ENCODE data around the gene SLC17A1. TPM values are rescaled to one million over a fixed set of nuclear protein-coding genes. Genes with fewer than 3 reads are reported as not detected.

The SLC17A1 gene
- total RNA-seq, 1 experiment from 2014 or later = not detected

DNA sequence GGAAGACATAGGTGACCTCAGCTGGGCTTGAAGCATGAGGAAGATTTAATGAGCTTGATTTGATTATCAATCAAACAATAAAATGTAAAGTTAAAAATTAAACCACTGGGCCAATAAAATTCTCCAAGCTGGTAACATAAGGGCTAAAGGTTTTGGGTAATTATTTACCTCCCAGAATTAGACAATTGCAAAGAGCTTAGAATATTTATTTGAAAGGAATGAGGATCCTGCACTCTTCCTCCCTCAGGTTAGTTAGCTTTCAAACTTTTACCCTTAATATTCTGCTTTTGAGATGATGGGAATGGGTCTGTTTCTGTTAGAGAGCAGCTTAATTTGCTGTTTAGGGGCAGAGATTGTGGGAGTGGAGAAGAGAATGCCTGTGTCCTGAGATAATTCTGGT lies 77.3 kb downstream of the SLC17A1 start, which contains the start of gene SLC17A4:
TSS of gene SLC17A4 (plus strand) at position 208 of the 400 bp plus-strand sequence. CDS start 7,221 bp downstream, outside the sequence.
- H3K9me3 ChIP-seq (ENCODE audit: control insufficient read depth, insufficient read depth, low read depth, low read length) = no peaks in the 10 kb centered on the region
- intact Hi-C loops (cut with micrococcal nuclease; ENCODE audit: unreplicated experiment) = no loop called here
- POLR2A ChIA-PET = no interaction called here
- BruUV-seq (replicated peaks) = no TSS peak
- H3K4me3 ChIP-seq (ENCODE audit: low read depth in 2 of 2, low read length in 2 of 2) = no peak within 1 kb of the TSS
- H3K4me1 ChIP-seq (ENCODE audit: control insufficient read depth, insufficient read depth, low read length) = no peaks in the 10 kb centered on the region
- H3K27ac ChIP-seq (ENCODE audit: low read length) = no peak within 1 kb of the TSS
- DNase-seq (ENCODE audit: low read depth, low spot score) = no peak
- no peaks in the 10 kb centered on the region for H3K36me3 ChIP-seq (ENCODE audit: control insufficient read depth, insufficient read depth, low read length)
- CTCF ChIA-PET = no interaction called here
- TF ChIP-seq, protein P1, sequence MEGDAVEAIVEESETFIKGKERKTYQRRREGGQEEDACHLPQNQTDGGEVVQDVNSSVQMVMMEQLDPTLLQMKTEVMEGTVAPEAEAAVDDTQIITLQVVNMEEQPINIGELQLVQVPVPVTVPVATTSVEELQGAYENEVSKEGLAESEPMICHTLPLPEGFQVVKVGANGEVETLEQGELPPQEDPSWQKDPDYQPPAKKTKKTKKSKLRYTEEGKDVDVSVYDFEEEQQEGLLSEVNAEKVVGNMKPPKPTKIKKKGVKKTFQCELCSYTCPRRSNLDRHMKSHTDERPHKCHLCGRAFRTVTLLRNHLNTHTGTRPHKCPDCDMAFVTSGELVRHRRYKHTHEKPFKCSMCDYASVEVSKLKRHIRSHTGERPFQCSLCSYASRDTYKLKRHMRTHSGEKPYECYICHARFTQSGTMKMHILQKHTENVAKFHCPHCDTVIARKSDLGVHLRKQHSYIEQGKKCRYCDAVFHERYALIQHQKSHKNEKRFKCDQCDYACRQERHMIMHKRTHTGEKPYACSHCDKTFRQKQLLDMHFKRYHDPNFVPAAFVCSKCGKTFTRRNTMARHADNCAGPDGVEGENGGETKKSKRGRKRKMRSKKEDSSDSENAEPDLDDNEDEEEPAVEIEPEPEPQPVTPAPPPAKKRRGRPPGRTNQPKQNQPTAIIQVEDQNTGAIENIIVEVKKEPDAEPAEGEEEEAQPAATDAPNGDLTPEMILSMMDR (IDR thresholded peaks at IDR 0.05) = no peak
- in situ Hi-C loops (cut with HindIII; ENCODE audit: low pct_unique_long_range_greater_than_20kb, low sequenced_read_pairs) = no loop called here
- no peak for ATAC-seq
- no peaks in the 10 kb centered on the region for H3K27me3 ChIP-seq (ENCODE audit: control insufficient read depth, insufficient read depth, low read length)

DNA sequence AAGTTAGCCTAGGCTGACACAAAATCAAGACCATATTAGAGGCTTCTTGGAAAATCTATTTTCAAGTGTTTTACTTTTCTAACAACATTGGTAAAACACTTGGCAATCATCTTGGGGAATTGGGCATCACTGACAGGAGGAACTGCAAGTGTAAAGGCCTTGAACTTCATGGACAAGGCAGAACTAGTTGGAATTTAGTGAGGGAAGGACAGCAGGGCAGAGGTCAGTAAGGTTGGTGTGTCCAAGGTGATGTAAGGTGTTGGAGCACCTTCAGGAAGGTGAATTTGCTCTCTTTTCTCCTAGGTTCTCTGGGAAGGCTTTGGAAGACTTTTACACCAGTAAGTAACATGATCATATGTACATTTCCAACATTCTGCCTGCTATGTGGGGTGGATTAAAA lies 78.8 kb downstream of the SLC17A1 start:
- intact Hi-C loops (cut with micrococcal nuclease; ENCODE audit: unreplicated experiment) = no loop called here

More for the DNA sequence above, 78.8 kb downstream of the SLC17A1 start:
- Histone ChIP-seq H3K9me3 (ENCODE audit: control insufficient read depth, insufficient read depth, low read depth, low read length) (no peaks in the 10 kb centered on the region), H3K36me3 (ENCODE audit: control insufficient read depth, insufficient read depth, low read length) (no peaks in the 10 kb centered on the region), H3K27ac (ENCODE audit: low read length) (no peak overlapping the region), H3K27me3 (ENCODE audit: control insufficient read depth, insufficient read depth, low read length) (no peaks in the 10 kb centered on the region), H3K4me1 (ENCODE audit: control insufficient read depth, insufficient read depth, low read length) (no peaks in the 10 kb centered on the region), H3K4me3 (ENCODE audit: low read depth in 2 of 2, low read length in 2 of 2) (no peak overlapping the region)
- ATAC-seq (no peak), DNase-seq (ENCODE audit: low read depth, low spot score) (no peak)
- ChIA-PET CTCF (no interaction called here), POLR2A (interaction anchor here (0.6 kb wide), 1 partner anchor 1178 kb away, joined by 10 read pairs; no protein-coding TSS in a partner anchor)
- no TSS peak for BruUV-seq (replicated peaks)
- in situ Hi-C loops (cut with HindIII; ENCODE audit: low pct_unique_long_range_greater_than_20kb, low sequenced_read_pairs) = no loop called here
- TF ChIP-seq, protein P2, sequence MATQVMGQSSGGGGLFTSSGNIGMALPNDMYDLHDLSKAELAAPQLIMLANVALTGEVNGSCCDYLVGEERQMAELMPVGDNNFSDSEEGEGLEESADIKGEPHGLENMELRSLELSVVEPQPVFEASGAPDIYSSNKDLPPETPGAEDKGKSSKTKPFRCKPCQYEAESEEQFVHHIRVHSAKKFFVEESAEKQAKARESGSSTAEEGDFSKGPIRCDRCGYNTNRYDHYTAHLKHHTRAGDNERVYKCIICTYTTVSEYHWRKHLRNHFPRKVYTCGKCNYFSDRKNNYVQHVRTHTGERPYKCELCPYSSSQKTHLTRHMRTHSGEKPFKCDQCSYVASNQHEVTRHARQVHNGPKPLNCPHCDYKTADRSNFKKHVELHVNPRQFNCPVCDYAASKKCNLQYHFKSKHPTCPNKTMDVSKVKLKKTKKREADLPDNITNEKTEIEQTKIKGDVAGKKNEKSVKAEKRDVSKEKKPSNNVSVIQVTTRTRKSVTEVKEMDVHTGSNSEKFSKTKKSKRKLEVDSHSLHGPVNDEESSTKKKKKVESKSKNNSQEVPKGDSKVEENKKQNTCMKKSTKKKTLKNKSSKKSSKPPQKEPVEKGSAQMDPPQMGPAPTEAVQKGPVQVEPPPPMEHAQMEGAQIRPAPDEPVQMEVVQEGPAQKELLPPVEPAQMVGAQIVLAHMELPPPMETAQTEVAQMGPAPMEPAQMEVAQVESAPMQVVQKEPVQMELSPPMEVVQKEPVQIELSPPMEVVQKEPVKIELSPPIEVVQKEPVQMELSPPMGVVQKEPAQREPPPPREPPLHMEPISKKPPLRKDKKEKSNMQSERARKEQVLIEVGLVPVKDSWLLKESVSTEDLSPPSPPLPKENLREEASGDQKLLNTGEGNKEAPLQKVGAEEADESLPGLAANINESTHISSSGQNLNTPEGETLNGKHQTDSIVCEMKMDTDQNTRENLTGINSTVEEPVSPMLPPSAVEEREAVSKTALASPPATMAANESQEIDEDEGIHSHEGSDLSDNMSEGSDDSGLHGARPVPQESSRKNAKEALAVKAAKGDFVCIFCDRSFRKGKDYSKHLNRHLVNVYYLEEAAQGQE (IDR thresholded peaks at IDR 0.05; ENCODE audit: insufficient read depth in 1 of 2, low read depth in 2 of 2, low read length in 1 of 2) = no peak
- TF ChIP-seq TCF7L2 (IDR thresholded peaks at IDR 0.05; ENCODE audit: low read depth, low read length) (no peak), POLR2AphosphoS5 (IDR thresholded peaks at IDR 0.05; ENCODE audit: low read depth, low read length) (no peak), SIN3A (IDR thresholded peaks at IDR 0.05; ENCODE audit: borderline replicate concordance, insufficient read depth, low read depth, low read length) (no peak)
- TF ChIP-seq, protein P1 (IDR thresholded peaks at IDR 0.05) = no peak

Data from Panc1 (cell line).